T-helper 2 cell treated with Interferon-gamma antibody and Interleukin-4, amounts not matched to agents 100 ng/mL and 5 ng/mL, for 36 hours (primary cell): ENCODE data around the gene C21orf58. TPM values are rescaled to one million over a fixed set of nuclear protein-coding genes. Genes with fewer than 3 reads are reported as not detected.
"Not testable (repeated sequence)": the region's sequence is repeated elsewhere in the genome, so short reads cannot be mapped to it uniquely, and the experiment has no call there.

Source experiments
- intact Hi-C: fragments of 100-400 bp; cut with micrococcal nuclease; formaldehyde crosslinking; loops from one replicate; pipeline ENCODE4 v1.15.1; 2023
- total RNA-seq: library from RNA; stranded (reverse); gene quantifications from 2 replicates; pipeline ENCODE4 v1.2.3, GENCODE V29; 2022

C21orf58 gene
- total RNA-seq, 1 donor from 2014 or later, result 50.3 TPM

GRCh38 chr21:46325073-46325912 is 1.6 kb upstream of the C21orf58 start:
- intact Hi-C loops, result loop anchor here (2.0 kb wide), 1 partner anchor 38 kb away; the partner anchor contains the start of gene YBEY

GRCh38 chr21:46324390-46325072 is 861 bp upstream of the C21orf58 start:
- intact Hi-C loops, result loop anchor here (1.0 to 5.0 kb wide), 5 partner anchors 38 to 682 kb away; partner anchors contain the start of genes DIP2A, PCBP3 and YBEY

- intact Hi-C loops, result loop anchor here (5.0 kb wide), 2 partner anchors 136 to 681 kb away; partner anchors contain the start of gene PCBP3
These were observed 402 bp downstream of the C21orf58 start for GRCh38 chr21:46323227-46323709.

- intact Hi-C loops, result loop anchor here (5.0 kb wide), 2 partner anchors 135 to 680 kb away; partner anchors contain the start of gene PCBP3
These were observed 1.1 kb downstream of the C21orf58 start for GRCh38 chr21:46322351-46323226.

GRCh38 chr21:46320331-46320801 is 3.3 kb downstream of the C21orf58 start:
- intact Hi-C loops, result loop anchor here (5.0 kb wide), 2 partner anchors 133 to 678 kb away; partner anchors contain the start of gene PCBP3

- intact Hi-C loops, result no loop called here
These were observed 4.5 kb downstream of the C21orf58 start for GRCh38 chr21:46319186-46319585.

- intact Hi-C loops, result no loop called here
These were observed 5.2 kb downstream of the C21orf58 start for GRCh38 chr21:46318464-46318845.

GRCh38 chr21:46317710-46318463 is 5.8 kb downstream of the C21orf58 start:
- intact Hi-C loops, result no loop called here

- intact Hi-C loops, result no loop called here
These were observed 6.9 kb downstream of the C21orf58 start for GRCh38 chr21:46316708-46317324.

GRCh38 chr21:46314441-46315020 is 9.1 kb downstream of the C21orf58 start:
- intact Hi-C loops, result no loop called here

- intact Hi-C loops, result no loop called here
These were observed 10.7 kb downstream of the C21orf58 start for GRCh38 chr21:46312949-46313348.

GRCh38 chr21:46311568-46311967 is 12.1 kb downstream of the C21orf58 start:
- intact Hi-C loops, result no loop called here

GRCh38 chr21:46310260-46310659 is 13.4 kb downstream of the C21orf58 start:
- intact Hi-C loops, result not testable (repeated sequence)

- intact Hi-C loops, result no loop called here
These were observed 15.2 kb downstream of the C21orf58 start for GRCh38 chr21:46308431-46308830.

- intact Hi-C loops, result no loop called here
These were observed 16.0 kb downstream of the C21orf58 start for GRCh38 chr21:46307625-46308024.

GRCh38 chr21:46304955-46305354 is 18.7 kb downstream of the C21orf58 start:
- intact Hi-C loops, result no loop called here

GRCh38 chr21:46304437-46304836 is 19.2 kb downstream of the C21orf58 start:
- intact Hi-C loops, result no loop called here

GRCh38 chr21:46301759-46302158 is 21.9 kb downstream of the C21orf58 start:
- intact Hi-C loops, result no loop called here

GRCh38 chr21:46299167-46299566 is 24.5 kb downstream of the C21orf58 start:
- intact Hi-C loops, result no loop called here
